Glomerular visceral epithelial cell (primary cell): Measurements from ENCODE around the gene TTC9C.
A peak's percentile ranks its signal among the peaks of the same experiment; 100 is the strongest.
"Not testable (repeated sequence)": the region's sequence is repeated elsewhere in the genome, so short reads cannot be mapped to it uniquely, and the experiment has no call there.

Source experiments
- DNase-seq: peaks from one replicate; pipeline ENCODE4 v3.0.0-alpha.2; 2016; ENCODE audit errors: extremely low spot score

TTC9C gene

GRCh38 chr11:62749931-62750330 lies 21.6 kb downstream of the TTC9C start:
- DNase-seq = not testable (repeated sequence)

- no peak for DNase-seq
These were observed 24.0 kb downstream of the TTC9C start for GRCh38 chr11:62752177-62752785.

DNA sequence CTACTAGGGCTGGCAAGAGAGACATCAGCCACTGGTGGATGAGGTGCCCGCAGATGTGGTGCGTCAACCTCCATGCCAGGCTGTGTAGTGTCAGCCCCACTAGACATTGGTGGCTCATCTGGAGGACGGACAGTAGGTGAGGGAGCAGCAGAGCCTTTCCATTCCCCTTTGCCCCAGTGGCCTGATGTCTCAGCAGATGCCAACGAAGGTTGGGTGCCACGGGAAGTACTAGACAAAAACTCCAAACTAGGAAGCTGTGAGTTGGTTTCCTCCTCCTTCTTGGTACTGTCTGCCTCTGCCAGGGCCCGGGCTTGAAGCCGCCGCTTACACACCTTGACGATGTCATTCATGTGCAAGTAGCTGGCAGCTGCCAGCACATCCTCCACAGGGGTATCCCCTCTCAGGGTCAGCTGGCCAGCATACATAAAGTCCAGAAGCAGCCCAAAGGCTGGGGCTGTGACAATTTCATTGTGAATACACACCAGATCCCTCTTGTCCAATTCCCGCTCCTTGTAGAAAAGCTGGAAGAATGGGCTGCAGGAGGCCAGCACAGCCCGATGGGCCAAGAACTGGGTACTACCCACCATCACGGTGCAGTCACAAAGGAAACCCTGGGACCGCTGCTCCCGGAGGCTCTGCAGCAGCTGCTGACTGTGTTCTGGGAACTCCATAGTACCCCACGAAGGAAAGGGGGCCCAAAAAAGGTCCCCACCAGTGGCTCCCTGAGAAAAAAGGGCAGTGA lies 24.9 kb downstream of the TTC9C start:
- DNase-seq = no peak

- peak; percentile 99 for DNase-seq
These were observed 25.7 kb downstream of the TTC9C start, which contains the start of gene ZBTB3 for GRCh38 chr11:62753736-62754603. Gene ZBTB3 (minus strand): TSS chr11:62754160. CDS start chr11:62753664, 496 bp downstream.

DNA sequence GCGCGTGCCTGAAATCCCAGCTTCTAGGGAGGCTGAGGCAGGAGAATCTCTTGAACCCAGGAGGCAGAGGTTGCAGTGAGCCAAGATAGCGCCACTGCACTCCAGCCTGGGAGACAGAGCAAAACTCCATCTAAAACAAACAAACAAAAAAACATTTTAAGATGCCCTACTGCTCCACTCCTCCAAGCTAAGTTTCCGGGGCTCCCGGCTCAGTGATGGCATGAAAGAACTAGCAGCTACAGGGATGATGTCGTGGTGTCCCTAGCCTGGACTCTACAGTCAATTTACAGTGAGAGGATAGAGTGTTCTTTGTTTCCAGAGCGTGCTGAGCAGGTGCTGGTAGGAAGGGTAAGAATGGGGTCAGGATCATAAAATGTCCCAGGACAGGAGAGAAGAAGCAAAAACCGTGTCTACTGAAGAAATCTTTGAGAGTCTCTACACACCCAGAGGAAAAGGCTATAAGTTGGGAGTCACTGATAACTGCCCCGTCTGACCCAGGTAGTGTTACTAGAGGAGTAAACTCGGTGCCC lies 26.9 kb downstream of the TTC9C start:
- no peak for DNase-seq

- no peak for DNase-seq
These were observed 29.8 kb downstream of the TTC9C start for GRCh38 chr11:62757846-62758788.

DNA sequence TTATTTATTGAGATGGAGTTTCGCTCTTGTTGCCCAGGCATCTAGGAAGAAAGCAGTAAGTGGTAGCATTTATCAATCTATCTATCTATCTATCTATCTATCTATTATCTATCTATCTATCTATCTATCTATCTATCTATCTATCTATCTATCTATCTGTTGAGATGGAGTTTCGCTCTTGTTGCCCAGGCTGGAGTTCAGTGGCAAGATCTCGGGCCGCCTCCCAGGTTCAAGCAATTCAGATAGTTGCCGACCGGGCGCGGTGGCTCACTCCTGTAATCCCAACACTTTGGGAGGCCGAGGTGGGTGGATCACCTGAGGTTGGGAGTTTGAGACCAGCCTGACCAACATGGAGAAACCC lies 32.6 kb downstream of the TTC9C start:
- not testable (repeated sequence) for DNase-seq

GRCh38 chr11:62770778-62771143 lies 42.5 kb downstream of the TTC9C start:
- no peak for DNase-seq

DNA sequence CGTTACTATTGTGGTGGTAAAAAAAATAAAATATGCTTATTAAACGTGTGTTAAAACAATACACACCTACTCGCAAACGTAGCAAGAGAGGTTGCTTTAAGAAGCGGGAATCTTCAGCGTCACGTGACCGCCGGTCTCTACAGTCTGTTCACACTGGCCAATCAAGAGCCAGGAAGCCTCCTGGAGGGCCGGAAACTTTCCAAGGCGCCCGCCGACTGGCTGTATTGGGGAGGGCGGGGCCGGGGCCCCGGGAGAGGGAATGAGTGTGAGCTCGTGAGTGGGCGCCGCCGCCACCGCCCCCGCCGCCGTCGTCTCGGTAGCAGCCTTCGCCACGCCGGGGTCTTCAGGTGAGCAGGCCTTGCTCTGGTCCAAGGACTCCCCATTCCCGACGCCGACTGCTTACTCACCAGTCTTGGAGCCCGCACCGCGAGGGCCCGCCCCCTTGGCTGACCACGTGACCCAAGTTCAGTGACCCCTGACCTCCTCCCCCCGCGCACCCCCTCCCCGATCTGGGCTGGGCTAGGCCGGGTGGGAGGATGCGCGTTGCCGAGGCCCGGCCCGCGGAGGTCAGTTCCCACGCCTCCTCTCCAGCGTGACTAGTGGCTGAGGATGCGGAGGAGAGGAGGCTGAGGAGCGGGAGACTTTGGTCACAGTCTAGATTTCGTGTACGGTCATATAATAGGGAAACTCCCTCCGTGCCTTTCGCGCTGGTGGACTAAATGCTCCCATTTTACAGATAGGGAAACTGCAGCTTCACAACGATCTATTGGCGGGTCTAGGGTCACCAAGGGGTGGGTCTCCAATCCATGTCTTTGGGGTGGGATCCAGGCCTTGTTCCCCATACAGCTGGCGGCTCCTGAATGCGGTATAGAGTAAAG lies 43.1 kb downstream of the TTC9C start, which contains the start of gene TAF6L:
TSS of gene TAF6L (plus strand) at position 253 of the 878 bp plus-strand sequence. CDS start 4,388 bp downstream, outside the sequence.
- DNase-seq = peak; percentile 96

DNA sequence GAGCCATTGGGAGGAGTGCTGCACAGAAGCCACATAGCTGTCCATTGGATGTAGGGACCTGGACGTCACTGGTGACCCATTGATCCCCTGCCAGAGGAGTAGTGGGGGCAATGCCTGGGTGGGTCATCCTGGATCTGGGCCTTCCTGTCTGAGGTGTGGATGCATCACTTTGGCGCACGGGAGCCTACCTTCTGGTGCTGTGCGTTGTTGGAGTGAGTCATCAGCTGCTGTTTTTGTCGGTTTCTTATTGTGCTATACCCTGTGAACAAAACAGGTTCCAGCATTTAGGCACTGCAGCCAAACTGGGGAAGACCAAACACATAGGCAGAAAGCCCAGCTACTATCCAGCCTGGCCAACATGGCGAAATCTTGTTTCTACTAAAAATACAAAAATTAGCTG lies 46.1 kb downstream of the TTC9C start:
- DNase-seq = no peak

DNA sequence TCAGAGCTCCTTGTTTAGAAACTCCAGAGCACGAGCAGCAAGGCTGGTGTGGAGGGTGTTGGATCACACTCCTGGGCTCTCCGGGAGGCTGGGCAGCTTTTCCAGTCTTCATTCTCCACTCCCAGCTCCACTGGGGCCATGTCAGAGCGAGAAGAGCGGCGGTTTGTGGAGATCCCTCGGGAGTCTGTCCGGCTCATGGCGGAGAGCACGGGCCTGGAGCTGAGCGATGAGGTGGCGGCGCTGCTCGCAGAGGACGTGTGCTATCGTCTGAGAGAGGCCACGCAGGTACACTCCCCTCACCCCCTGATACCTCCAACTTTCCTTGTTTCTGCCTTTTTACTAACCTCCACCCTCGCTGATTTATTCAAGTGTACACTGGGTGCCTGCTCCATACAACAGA lies 47.4 kb downstream of the TTC9C start:
- DNase-seq = no peak

DNA sequence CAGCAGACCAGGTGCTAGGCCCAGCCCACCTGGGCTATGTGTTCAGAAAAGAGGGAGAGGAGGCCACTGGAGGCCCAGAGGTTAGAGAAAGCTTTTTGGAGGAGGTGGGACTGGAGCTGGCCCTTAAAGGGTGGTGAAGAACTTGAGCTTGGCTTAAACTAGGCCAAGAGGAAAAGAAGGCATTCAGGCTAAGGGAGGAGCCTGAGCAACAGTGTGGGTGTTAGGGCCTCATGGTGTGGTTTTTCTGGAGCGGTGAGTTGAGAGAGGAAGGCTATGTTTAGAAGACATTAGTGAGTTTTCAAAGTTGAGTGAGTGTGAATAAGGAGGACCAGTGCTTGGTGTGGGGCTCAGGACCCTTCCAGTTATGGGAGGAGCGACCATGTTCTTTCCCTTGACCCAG lies 49.1 kb downstream of the TTC9C start:
- no peak for DNase-seq

DNA sequence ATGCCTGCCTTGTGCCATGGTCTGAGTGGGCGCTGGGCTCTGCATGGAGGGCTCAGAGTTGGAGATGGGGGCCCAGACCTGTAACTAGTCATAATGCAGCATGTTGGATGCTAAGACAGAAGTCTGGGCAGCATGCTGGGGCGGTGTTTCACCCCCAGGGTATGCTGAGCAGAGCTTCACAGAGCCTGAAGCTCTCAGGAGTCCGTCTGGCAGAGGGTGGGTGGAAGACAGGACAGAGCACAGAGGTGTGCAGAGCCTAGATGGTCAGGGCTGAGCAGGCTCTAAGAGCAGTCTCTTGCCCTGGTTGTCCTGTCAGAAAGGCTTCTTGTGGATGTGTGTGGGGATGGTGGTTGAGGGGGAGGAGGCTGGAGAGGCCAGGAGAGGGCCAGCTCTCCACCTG lies 50.2 kb downstream of the TTC9C start:
- no peak for DNase-seq

DNA sequence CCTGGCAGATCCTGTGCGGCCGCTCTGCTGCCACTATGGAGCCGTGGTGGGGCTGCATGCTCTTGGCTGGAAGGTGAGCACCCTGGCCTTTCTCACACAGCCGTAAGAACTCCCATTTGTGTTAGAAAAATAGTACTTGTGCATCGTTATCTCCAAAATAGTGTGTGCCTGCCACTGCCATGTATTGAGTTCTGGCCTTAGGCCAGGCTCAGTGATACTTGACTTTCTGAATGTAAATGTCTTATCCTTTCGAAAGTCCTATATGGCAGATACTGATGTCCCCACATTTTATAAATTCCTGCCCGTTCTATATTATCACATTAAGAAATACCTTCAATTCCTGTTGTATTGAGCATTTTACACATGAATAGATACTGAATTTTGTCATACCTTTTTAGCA lies 54.5 kb downstream of the TTC9C start:
- no peak for DNase-seq

DNA sequence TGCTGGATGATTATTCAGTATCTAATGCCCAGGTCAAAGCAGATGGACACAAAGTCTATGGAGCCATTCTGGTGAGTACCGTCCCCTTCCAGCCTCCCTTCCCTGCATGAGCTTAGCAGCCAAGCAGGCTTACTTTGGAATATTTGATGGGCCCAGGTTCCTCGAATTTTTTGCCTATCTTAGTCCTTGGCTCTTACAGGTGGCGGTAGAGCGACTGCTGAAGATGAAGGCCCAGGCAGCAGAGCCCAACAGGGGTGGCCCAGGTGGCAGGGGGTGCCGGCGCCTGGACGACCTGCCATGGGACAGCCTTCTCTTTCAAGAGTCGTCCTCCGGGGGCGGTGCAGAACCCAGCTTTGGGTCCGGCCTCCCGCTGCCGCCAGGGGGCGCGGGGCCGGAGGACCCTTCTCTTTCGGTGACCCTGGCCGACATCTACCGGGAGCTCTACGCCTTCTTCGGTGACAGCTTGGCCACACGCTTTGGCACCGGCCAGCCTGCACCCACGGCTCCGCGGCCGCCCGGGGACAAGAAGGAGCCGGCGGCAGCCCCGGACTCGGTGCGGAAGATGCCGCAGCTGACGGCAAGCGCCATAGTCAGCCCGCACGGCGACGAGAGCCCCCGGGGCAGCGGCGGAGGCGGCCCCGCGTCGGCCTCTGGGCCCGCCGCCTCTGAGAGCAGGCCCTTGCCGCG lies 58.2 kb downstream of the TTC9C start:
- DNase-seq = peak; percentile 84

DNA sequence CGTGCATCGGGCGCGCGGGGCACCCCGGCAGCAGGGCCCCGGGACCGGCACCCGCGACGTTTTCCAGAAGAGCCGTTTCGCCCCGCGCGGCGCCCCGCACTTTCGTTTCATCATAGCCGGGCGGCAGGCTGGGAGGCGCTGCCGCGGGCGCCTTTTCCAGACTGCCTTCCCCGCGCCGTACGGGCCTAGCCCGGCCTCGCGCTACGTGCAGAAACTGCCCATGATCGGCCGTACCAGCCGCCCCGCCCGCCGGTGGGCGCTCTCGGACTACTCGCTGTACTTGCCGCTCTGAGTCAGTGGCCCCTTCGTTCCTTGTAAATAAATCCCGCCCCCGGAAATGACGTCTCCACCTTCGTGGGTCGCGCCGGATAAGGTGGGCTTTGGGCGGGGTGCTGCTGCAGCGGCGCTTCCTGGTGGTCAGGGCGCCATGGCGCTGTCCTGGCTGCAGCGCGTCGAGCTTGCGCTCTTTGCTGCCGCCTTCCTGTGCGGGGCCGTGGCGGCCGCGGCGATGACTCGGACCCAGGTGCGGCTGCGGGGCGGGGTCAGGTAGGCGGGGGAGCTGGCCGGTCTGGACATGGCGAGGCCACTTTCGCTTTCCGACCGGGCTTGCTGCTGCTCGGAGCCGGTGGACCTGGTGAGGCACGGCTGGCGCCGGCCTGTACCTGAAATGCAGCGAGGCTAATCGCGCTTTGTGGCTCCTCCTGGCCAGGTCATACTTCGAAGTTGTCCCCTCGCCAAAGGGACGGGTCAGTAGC lies 58.9 kb downstream of the TTC9C start, which contains the start of gene TMEM179B:
TSS of gene TMEM179B (plus strand) at position 398 of the 755 bp plus-strand sequence. CDS start at position 428, 30 bp downstream.
- DNase-seq = peak; percentile 97
